ENCODE measurements around the gene IL17RE. TPM values are rescaled to one million over a fixed set of nuclear protein-coding genes. Genes with fewer than 3 reads are reported as not detected.
"Not testable (repeated sequence)": the region's sequence is repeated elsewhere in the genome, so short reads cannot be mapped to it uniquely, and the experiment has no call there.

Gene IL17RE
- total RNA-seq, 2 donors from 2014 or later: 9.6 to 10.0 TPM

DNA sequence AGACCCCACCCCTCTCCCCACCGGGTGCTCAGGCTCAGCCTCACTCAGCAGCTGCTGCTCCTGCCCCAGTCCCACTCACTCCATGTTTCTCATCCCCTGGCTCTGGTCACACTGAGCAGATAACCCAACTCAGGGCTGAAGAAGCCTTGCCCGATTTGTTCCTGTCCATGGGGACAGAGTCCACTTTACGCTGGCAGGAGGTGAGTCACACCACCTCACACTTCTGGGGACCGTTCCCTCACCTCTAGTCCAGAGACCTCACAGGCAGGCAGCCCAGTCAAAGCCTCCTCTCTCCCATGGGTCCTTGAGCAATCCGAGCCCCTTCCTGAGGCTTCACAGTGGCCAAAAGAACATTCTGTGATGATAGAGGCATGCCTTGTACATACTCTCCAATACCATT lies 23.9 kb upstream of the IL17RE start:
- DNase-seq (ENCODE audit: low spot score): peak; percentile 29
- intact Hi-C loops (cut with DNase I): no loop called here

- intact Hi-C loops (cut with DNase I): no loop called here
- peak; percentile 24 for DNase-seq (ENCODE audit: low spot score)
Observed at GRCh38 chr3:9879830-9880549, 22.7 kb upstream of the IL17RE start, which contains the start of gene CIDEC. TSS of gene CIDEC (minus strand) at chr3:9880253. CDS start at chr3:9878486, 1,767 bp downstream.

DNA sequence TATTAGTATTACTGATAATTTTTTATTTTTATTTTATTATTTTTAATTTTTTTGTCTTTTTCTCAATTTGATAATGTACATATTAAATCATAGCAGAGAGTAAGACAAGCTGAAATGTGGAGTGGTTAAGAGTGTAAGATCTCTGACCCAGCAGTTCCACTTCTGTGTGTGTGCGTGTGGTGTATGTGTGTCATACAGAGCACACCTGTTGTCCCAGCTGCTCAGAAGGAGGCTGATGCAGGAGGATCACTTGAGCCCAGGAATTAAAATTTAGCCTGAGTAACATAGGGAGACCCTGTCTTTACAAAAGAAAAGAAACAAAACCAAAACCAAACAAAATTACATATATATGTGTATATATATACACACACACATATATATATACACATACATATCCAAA lies 21.2 kb upstream of the IL17RE start:
- DNase-seq (ENCODE audit: low spot score): no peak
- intact Hi-C loops (cut with DNase I): no loop called here

- DNase-seq (ENCODE audit: low spot score): peak; percentile 11
- intact Hi-C loops (cut with DNase I): no loop called here
Observed at GRCh38 chr3:9883706-9884554, 18.7 kb upstream of the IL17RE start.

GRCh38 chr3:9884555-9885165 lies 18.0 kb upstream of the IL17RE start:
- intact Hi-C loops (cut with DNase I): no loop called here
- peak; percentile 31 for DNase-seq (ENCODE audit: low spot score)

DNA sequence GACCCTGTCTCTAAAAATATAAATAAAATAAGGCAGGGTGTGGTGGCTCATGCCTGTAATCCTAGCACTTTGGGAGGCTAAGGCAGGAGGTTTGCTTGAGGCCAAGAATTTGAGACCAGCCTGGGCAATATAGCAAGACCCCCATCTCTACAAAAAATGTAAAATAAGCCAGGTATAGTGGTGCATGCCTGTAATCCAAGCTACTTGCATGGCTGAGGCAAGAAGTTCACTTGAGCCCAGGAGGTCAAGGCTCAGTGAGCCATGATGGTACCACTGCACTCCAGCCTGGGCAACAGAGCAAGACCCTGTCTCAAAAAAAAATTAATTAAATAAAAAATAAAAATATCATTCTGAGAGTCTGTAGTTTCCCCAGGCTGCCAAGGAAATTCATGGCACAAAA lies 16.3 kb upstream of the IL17RE start:
- intact Hi-C loops (cut with DNase I): no loop called here

GRCh38 chr3:9887480-9887879 lies 15.2 kb upstream of the IL17RE start:
- intact Hi-C loops (cut with DNase I): no loop called here
- DNase-seq (ENCODE audit: low spot score): peak; percentile 16

More for the DNA sequence above, 16.3 kb upstream of the IL17RE start:
- no peak for DNase-seq (ENCODE audit: low spot score)

- intact Hi-C loops (cut with DNase I): no loop called here
- no peak for DNase-seq (ENCODE audit: low spot score)
Observed at GRCh38 chr3:9888540-9888939, 14.1 kb upstream of the IL17RE start.

DNA sequence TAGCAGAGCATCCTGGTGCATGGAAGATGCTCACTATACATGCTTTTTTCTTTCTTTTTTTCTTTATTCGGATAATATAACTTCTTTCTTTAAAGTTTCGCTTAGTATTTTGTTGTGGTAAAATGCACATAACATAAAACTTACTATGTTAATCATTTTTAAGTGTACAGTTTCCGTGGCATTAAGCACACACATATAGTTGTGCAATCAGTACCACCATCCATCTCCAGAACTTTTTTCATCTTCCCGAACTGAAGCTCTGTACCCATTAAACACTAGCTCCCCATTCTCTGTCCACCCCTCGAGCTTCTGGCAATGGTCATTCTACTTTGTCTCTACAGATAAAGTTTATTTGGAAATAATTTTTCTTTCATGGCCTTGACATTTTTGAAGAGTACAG lies 13.2 kb upstream of the IL17RE start:
- intact Hi-C loops (cut with DNase I): no loop called here

GRCh38 chr3:9890249-9891071 lies 12.2 kb upstream of the IL17RE start, which contains the start of gene JAGN1:
TSS of gene JAGN1 (plus strand) at chr3:9890610. CDS start at chr3:9890723, 113 bp downstream.
- intact Hi-C loops (cut with DNase I): no loop called here
- peak; percentile 97 for DNase-seq (ENCODE audit: low spot score)

More for the DNA sequence above, 13.2 kb upstream of the IL17RE start:
- no peak for DNase-seq (ENCODE audit: low spot score)

DNA sequence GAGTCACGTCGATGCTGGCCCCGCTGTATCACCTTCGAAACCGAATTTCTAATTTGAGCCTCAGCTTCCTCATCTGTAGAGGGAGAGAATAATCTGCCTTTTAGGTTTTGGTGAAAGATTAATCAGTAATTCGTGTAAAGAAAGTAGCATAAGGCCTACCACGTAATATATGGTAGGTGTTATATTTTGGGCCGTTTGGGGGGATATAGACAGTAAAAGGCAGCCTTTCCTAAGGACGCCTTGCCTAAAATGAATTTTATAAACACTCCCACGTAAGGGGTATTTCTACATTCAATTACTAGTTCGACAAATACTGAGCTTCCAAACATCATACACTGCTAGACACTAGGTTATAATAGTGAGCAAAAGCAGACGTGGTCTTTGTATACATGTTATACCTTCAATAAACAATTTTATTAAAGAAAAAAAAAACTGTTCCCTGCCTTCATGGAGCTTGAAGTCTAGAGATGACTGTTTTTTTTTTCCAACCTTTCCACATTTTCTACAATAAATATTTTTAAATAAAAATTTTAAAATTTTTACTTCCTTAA lies 11.5 kb upstream of the IL17RE start:
- intact Hi-C loops (cut with DNase I): no loop called here
- DNase-seq (ENCODE audit: low spot score): no peak

DNA sequence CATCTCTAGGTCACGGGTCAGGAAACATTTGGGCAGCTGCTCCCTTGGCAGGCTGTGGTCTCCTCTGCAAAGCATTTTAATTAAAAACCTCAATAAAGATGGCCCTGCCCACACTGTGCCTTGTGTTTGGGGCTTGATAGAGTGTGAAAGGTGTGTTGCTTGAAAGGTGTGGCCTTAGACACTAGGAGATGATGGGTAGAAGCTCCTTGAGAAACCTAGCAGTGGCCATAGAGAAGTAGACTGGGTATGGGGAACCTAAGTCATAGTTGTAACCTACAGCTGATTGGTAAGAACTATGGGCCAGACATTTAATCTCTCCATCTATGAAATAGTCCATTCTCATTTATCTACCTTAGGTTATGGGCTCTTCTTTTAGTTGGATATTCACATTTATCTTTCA lies 8.9 kb upstream of the IL17RE start:
- DNase-seq (ENCODE audit: low spot score): peak; percentile 2
- intact Hi-C loops (cut with DNase I): no loop called here

DNA sequence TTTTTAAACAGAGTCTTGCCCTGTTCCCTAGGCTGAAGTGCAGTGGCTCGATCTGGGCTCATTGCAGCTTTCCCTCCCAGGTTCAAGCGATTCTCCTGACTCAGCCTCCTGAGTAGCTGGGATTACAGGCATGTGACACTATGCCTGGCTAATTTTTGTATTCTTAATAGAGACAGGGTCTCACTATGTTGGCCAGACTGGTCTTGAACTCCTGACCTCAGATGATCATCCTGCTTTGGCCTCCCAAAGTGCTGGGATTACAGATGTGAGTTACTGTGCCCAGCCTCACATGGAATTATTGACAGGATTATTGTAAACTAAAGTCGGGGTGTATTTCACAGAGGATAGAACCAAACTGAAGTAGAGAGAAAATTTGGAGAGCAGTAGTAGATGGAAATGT lies 6.9 kb upstream of the IL17RE start:
- DNase-seq (ENCODE audit: low spot score); intact Hi-C loops (cut with DNase I): not testable (repeated sequence)

DNA sequence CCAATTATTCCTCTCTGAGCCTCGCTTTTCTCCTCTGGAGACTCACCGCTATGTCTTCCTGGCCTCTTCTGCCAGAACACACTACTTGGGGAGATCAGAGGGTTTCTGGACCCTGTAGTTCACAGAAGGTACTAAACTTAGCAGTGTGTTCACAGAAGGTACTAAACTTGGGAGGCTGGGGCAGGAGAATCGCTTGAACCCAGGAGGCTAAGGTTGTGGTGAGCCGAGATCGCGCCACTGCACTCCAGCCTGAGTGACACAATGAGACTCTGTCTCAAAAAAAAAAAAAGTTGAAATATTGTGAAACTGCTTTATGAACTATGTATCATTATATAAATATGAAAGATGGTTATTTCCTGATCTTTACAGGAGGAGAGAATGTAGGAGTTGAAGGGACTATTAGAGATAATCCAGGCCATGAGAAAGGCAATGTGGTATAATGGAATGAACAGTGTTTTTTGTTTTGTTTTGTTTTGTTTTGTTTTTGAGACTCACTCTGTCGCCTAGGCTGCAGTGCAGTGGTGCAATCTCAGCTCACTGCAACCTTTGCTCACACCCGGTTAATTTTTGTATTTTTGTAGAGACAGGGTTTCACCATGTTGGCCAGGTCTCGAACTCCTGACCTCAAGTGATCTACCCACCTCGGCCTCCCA lies 5.8 kb upstream of the IL17RE start:
- DNase-seq (ENCODE audit: low spot score); intact Hi-C loops (cut with DNase I): not testable (repeated sequence)

- intact Hi-C loops (cut with DNase I): no loop called here
- no peak for DNase-seq (ENCODE audit: low spot score)
Observed at GRCh38 chr3:9897408-9898372, 5.0 kb upstream of the IL17RE start.

DNA sequence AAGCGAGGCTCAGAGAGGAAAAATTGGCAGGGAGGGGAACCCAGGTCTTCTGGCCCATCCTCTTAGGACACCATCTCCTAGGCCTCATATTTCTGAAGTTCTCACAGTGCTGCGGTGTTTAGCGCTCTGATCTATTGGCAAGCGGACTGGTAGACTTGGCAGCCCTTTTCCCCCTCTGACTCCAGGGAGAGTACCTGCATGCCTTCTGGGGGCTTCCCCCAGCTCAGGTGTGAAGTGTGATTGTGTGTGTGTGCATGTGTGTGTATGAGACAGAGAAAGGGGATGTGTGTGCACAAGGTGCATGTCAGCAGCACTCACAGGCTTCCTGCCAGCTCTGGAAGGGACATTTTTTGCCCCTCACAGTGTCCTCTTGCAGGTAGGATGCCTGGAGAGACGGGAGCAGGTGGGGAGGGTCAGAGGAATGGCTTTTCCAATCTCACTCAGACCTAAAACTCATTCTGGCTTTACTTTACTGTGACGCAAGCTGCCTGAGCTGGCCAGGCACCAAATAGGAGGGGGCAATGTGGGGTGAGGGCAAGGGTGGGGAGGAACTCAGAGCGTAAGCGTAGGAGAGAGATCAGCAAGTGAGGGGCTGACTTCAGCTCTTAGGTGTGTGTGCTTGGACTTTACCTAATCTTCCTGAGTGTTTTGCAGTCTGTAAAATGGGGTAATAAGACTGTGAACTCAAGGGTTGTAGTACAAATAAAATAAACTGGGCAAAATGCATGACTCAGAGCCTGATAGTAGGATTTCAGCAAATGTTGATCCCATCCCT lies 4.0 kb upstream of the IL17RE start:
- intact Hi-C loops (cut with DNase I): no loop called here
- DNase-seq (ENCODE audit: low spot score): no peak

Measured in posterior vena cava (tissue), 2 donors.